Measurements from ENCODE around the gene CERS3.

- TF ChIP-seq CTCF (conservative IDR thresholded peaks at IDR 0.05 in 1 of 2, IDR thresholded peaks at IDR 0.05 in 1 of 2; ENCODE audit: extremely low read depth in 1 of 2, insufficient read depth in 1 of 2, low read depth in 1 of 2, low read length in 2 of 2) (no peak), EZH2 (IDR thresholded peaks at IDR 0.05; ENCODE audit: borderline replicate concordance, low read length) (no peak)
These were observed 155.4 kb downstream of the CERS3 start for GRCh38 chr15:100373120-100373896.
